ENCODE results near the gene RNF114. TPM values are rescaled to one million over a fixed set of nuclear protein-coding genes. Genes with fewer than 3 reads are reported as not detected.
"Not testable (repeated sequence)": the region's sequence is repeated elsewhere in the genome, so short reads cannot be mapped to it uniquely, and the experiment has no call there.

The RNF114 gene
- total RNA-seq, 1 donor from 2014 or later: 54.5 TPM

- DNase-seq (ENCODE audit: low spot score in 2 of 2, unreplicated experiment in 2 of 2): no peak
- Mint-ChIP-seq H3K27me3 (ENCODE audit: low read depth) (no peaks in the 10 kb centered on the region), H3K27ac (no peak overlapping the region), H3K9me3 (no peaks in the 10 kb centered on the region), H3K36me3 (no peaks in the 10 kb centered on the region), H3K4me3 (no peak overlapping the region), H3K4me1 (no peaks in the 10 kb centered on the region)
- no peak for TF ChIP-seq CTCF (IDR thresholded peaks at IDR 0.05; ENCODE audit: unreplicated experiment)
These were observed 33.7 kb downstream of the RNF114 start for GRCh38 chr20:49969946-49970345.

- Mint-ChIP-seq H3K4me1 (no peaks in the 10 kb centered on the region), H3K27ac (no peak overlapping the region), H3K9me3 (no peaks in the 10 kb centered on the region), H3K36me3 (no peaks in the 10 kb centered on the region), H3K27me3 (ENCODE audit: low read depth) (no peaks in the 10 kb centered on the region), H3K4me3 (no peak overlapping the region)
- DNase-seq (ENCODE audit: low spot score in 2 of 2, unreplicated experiment in 2 of 2): no peak
- no peak for TF ChIP-seq CTCF (IDR thresholded peaks at IDR 0.05; ENCODE audit: unreplicated experiment)
These were observed 34.3 kb downstream of the RNF114 start for GRCh38 chr20:49970498-49970897.

- Mint-ChIP-seq H3K9me3 (no peaks in the 10 kb centered on the region), H3K27me3 (ENCODE audit: low read depth) (no peaks in the 10 kb centered on the region), H3K4me3 (no peak overlapping the region), H3K4me1 (no peaks in the 10 kb centered on the region), H3K27ac (no peak overlapping the region), H3K36me3 (no peaks in the 10 kb centered on the region)
- DNase-seq (ENCODE audit: low spot score in 2 of 2, unreplicated experiment in 2 of 2): no peak
- TF ChIP-seq CTCF (IDR thresholded peaks at IDR 0.05; ENCODE audit: unreplicated experiment): no peak
These were observed 37.8 kb downstream of the RNF114 start for GRCh38 chr20:49973981-49974380.

GRCh38 chr20:49976542-49976941 lies 40.3 kb downstream of the RNF114 start:
- DNase-seq (ENCODE audit: low spot score in 2 of 2, unreplicated experiment in 2 of 2): no peak
- Mint-ChIP-seq H3K9me3 (no peaks in the 10 kb centered on the region), H3K27ac (no peak overlapping the region), H3K27me3 (ENCODE audit: low read depth) (peaks cover 20% of the 10 kb centered on the region), H3K4me3 (no peak overlapping the region), H3K36me3 (no peaks in the 10 kb centered on the region), H3K4me1 (no peaks in the 10 kb centered on the region)
- no peak for TF ChIP-seq CTCF (IDR thresholded peaks at IDR 0.05; ENCODE audit: unreplicated experiment)

- not testable (repeated sequence) for H3K4me1 Mint-ChIP-seq; H3K27ac Mint-ChIP-seq; H3K4me3 Mint-ChIP-seq; H3K9me3 Mint-ChIP-seq; H3K36me3 Mint-ChIP-seq; DNase-seq (ENCODE audit: low spot score in 2 of 2, unreplicated experiment in 2 of 2)
- H3K27me3 Mint-ChIP-seq (ENCODE audit: low read depth): peaks cover 29% of the 10 kb centered on the region
These were observed 41.5 kb downstream of the RNF114 start for GRCh38 chr20:49977740-49978139.

GRCh38 chr20:49978685-49979029 lies 42.5 kb downstream of the RNF114 start:
- Mint-ChIP-seq H3K4me3 (no peak overlapping the region), H3K4me1 (peaks cover 16% of the 10 kb centered on the region), H3K27ac (no peak overlapping the region), H3K27me3 (ENCODE audit: low read depth) (peaks cover 35% of the 10 kb centered on the region), H3K9me3 (no peaks in the 10 kb centered on the region), H3K36me3 (no peaks in the 10 kb centered on the region)
- DNase-seq (ENCODE audit: low spot score in 2 of 2, unreplicated experiment in 2 of 2): no peak
- no peak for TF ChIP-seq CTCF (IDR thresholded peaks at IDR 0.05; ENCODE audit: unreplicated experiment)
